ENCODE data around the gene CELF1. TPM values are rescaled to one million over a fixed set of nuclear protein-coding genes. Genes with fewer than 3 reads are reported as not detected.

CELF1 gene
- total and polyA plus RNA-seq, 2 of the 4 experiments (the other 2 are of a cell fraction) = 63.3 to 135 TPM

DNA sequence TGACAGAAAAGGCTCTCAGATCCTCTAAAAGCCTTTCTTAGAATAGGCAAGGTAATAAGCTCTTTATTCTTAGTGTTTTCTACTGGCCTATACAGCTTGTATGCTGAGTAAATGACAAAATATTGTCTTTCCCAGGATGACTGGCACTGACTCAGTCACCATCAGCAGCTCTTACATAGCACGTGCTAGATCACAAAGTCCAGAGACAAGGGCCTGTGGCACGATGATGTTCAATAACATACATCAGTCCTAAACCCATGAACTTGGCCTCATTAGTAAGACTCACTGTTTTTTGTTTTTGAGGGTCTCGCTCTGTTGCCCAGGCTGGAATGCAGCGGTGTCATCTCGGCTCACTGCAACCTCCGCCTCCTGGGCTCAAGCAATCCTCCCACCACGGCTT is 42.7 kb downstream of the CELF1 start:
- H4K20me1 ChIP-seq (ENCODE audit: insufficient read depth, low read length) = peaks cover 84% of the 10 kb centered on the region
- ChIA-PET CTCF (interaction anchor here (0.6 to 1.2 kb wide), 2 partner anchors 12 to 89 kb away, joined by 3 read pairs; no protein-coding TSS in a partner anchor), POLR2A (ENCODE audit: unreplicated experiment) (interaction anchor here (0.5 kb wide), 1 partner anchor 15 kb away, joined by 3 read pairs; no protein-coding TSS in a partner anchor)
- peaks cover 27% of the 10 kb centered on the region for H3K9me1 ChIP-seq (ENCODE audit: insufficient read depth, low read length)
- H2AK5ac ChIP-seq (ENCODE audit: low read depth, low read length) = peak overlapping the region; percentile 17; the same call in 1 of the 2 replicates
- H3K27me3 ChIP-seq (ENCODE audit: control insufficient read depth, insufficient read depth, low read length) = no peaks in the 10 kb centered on the region
- no peak overlapping the region for H2AFZ ChIP-seq (replicated peaks; ENCODE audit: low read length, poor library complexity)
- H4K5ac ChIP-seq (ENCODE audit: low read depth, low read length) = no peak overlapping the region
- DNase-seq (peak; percentile 58), ATAC-seq (ENCODE audit: low read depth) (no peak; the same call in 1 of the 2 replicates)
- H3K4me3 ChIP-seq (ENCODE audit: insufficient read depth, low read depth, low read length) = no peak overlapping the region
- no peak overlapping the region for H3K18ac ChIP-seq (ENCODE audit: low read depth, low read length)
- H2BK15ac ChIP-seq (ENCODE audit: low read depth, low read length) = no peak overlapping the region
- no peak overlapping the region for H3K56ac ChIP-seq (ENCODE audit: extremely low read depth, insufficient read depth, low read length)
- H2BK20ac ChIP-seq (ENCODE audit: low read depth, low read length) = no peak overlapping the region
- no peak overlapping the region for H4K91ac ChIP-seq (ENCODE audit: insufficient read depth, low read depth, low read length)
- no peak overlapping the region for H2BK5ac ChIP-seq (ENCODE audit: low read depth, low read length, poor library complexity, severe bottlenecking)
- no peak overlapping the region for H3K4ac ChIP-seq (ENCODE audit: low read depth, low read length)
- H3K4me1 ChIP-seq (ENCODE audit: control insufficient read depth, insufficient read depth, low read length) = peaks cover 17% of the 10 kb centered on the region
- WGBS, 2 experiments (ENCODE audit: extremely low coverage in 2 of 2, insufficient read length in 1 of 2) = 60% methylated on average over 2 of the region's 7 CpGs; no CpG with 5 or more reads in 1 of the 2 experiments
- H3K4me2 ChIP-seq (ENCODE audit: low read depth, low read length) = no peak overlapping the region
- dilution Hi-C loops (cut with HindIII; ENCODE audit: low sequenced_read_pairs, unreplicated experiment) (no loop called here), intact Hi-C loops (cut with micrococcal nuclease) (no loop called here), in situ Hi-C loops (cut with MboI; ENCODE audit: low sequenced_read_pairs) (no loop called here)
- no peaks in the 10 kb centered on the region for H3K9me3 ChIP-seq (ENCODE audit: control insufficient read depth, insufficient read depth, low read length)
- H3K14ac ChIP-seq (replicated peaks; ENCODE audit: low read depth, low read length) = no peak overlapping the region
- peaks cover 38 to 90% of the 10 kb centered on the region in 2 experiments for H3K79me1 ChIP-seq (ENCODE audit: low read depth in 1 of 2, low read length in 2 of 2)
- no peak overlapping the region for H3K23ac ChIP-seq (ENCODE audit: low read depth, low read length)
- no TSS peak for BruUV-seq (replicated peaks)
- TF ChIP-seq MAFK (IDR thresholded peaks at IDR 0.05; ENCODE audit: low read depth, low read length) (no peak), MXI1 (IDR thresholded peaks at IDR 0.05; ENCODE audit: borderline replicate concordance, low read depth, low read length) (no peak), CHD1 (IDR thresholded peaks at IDR 0.05; ENCODE audit: low read depth, low read length) (no peak), MAZ (IDR thresholded peaks at IDR 0.05; ENCODE audit: borderline replicate concordance, low read depth, low read length) (no peak), BHLHE40 (IDR thresholded peaks at IDR 0.05; ENCODE audit: low read depth, low read length) (peak; percentile 82), POLR2A (IDR thresholded peaks at IDR 0.05; ENCODE audit: low read depth, low read length) (no peak), SMC3 (IDR thresholded peaks at IDR 0.05; ENCODE audit: low read depth, low read length) (no peak), RFX5 (IDR thresholded peaks at IDR 0.05; ENCODE audit: low read depth, low read length) (no peak)
- TF ChIP-seq, protein P1, sequence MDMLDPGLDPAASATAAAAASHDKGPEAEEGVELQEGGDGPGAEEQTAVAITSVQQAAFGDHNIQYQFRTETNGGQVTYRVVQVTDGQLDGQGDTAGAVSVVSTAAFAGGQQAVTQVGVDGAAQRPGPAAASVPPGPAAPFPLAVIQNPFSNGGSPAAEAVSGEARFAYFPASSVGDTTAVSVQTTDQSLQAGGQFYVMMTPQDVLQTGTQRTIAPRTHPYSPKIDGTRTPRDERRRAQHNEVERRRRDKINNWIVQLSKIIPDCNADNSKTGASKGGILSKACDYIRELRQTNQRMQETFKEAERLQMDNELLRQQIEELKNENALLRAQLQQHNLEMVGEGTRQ (IDR thresholded peaks at IDR 0.05; ENCODE audit: low read depth, low read length) = no peak
- no peaks in the 10 kb centered on the region for H3K36me3 ChIP-seq (ENCODE audit: control insufficient read depth, insufficient read depth, low read length)
- no peak overlapping the region for H4K8ac ChIP-seq (ENCODE audit: low read depth in 2 of 2, low read length in 2 of 2)
- H2AK9ac ChIP-seq (replicated peaks; ENCODE audit: low read depth, low read length, poor library complexity) = no peak overlapping the region
- no peak overlapping the region for H3K9ac ChIP-seq (ENCODE audit: low read depth, low read length)
- no peak overlapping the region for H2BK120ac ChIP-seq (ENCODE audit: low read depth, low read length)
- H3K27ac ChIP-seq (ENCODE audit: insufficient read depth, low read length) = no peak overlapping the region

Measured in IMR-90 (cell line).